CD4-positive, alpha-beta memory T cell (primary cell): Measurements from ENCODE around the gene CIT. TPM values are rescaled to one million over a fixed set of nuclear protein-coding genes. Genes with fewer than 3 reads are reported as not detected.

Experiments
- CTCF ChIA-PET: fragments of 350-600 bp; sonication (Branson Sonifier 250); formaldehyde crosslinking; loops from one replicate; lab custom pipeline; 2021; ENCODE audit warnings: inconsistent platforms; ENCODE audit not compliant: partially characterized antibody; lab: Charles Lee
- POLR2A ChIA-PET: fragments of 350-600 bp; sonication (Branson Sonifier 250); formaldehyde crosslinking; loops from one replicate; lab custom pipeline; 2021; ENCODE audit not compliant: partially characterized antibody; lab: Charles Lee
- DNase-seq, 5 donors: peaks; one replicate each; pipeline versions ENCODE4 v3.0.0 to v3.0.0-alpha.2; 2020 to 2022; ENCODE audit warnings: mixed read lengths in 1 of 5
- H3K27ac ChIP-seq: one replicate; pipeline ENCODE4 v1.7.0; 2013; ENCODE audit warnings: low read depth, low read length
- H3K27me3 ChIP-seq: 2 replicates; pipeline ENCODE4 v1.7.0; 2013; ENCODE audit warnings: mild to moderate bottlenecking, low read length, moderate library complexity; ENCODE audit not compliant: insufficient read depth
- H3K36me3 ChIP-seq: 2 replicates; pipeline ENCODE4 v1.7.0; 2013; ENCODE audit warnings: mild to moderate bottlenecking, low read length, moderate library complexity; ENCODE audit not compliant: insufficient read depth
- H3K4me1 ChIP-seq: 2 replicates; pipeline ENCODE4 v1.7.0; 2013; ENCODE audit warnings: mild to moderate bottlenecking, low read length, moderate library complexity; ENCODE audit not compliant: insufficient read depth
- H3K4me3 ChIP-seq, 2 donors: one replicate each; pipeline ENCODE4 v1.7.0; 2013; ENCODE audit warnings: low read length in 2 of 2, mild to moderate bottlenecking in 1 of 2
- H3K9me3 ChIP-seq, 2 donors: one replicate each; pipeline ENCODE4 v1.7.0; 2013; ENCODE audit warnings: low read length in 2 of 2, control low read depth in 1 of 2; ENCODE audit not compliant: control insufficient read depth in 1 of 2
- H3K27ac Mint-ChIP-seq, 7 donors: one replicate each; pipeline ENCODE4 v1.8.0; 2020 to 2021; ENCODE audit warnings: mixed read lengths in 7 of 7, mild to moderate bottlenecking in 6 of 7, inconsistent platforms in 3 of 7, moderate library complexity in 3 of 7
- H3K27me3 Mint-ChIP-seq, 2 donors: one replicate each; pipeline ENCODE4 v1.8.0; 2020 to 2021; ENCODE audit warnings: mixed read lengths in 2 of 2
- H3K36me3 Mint-ChIP-seq, 2 donors: one replicate each; pipeline ENCODE4 v1.8.0; 2020 to 2021; ENCODE audit warnings: mixed read lengths in 2 of 2, inconsistent platforms in 1 of 2, mild to moderate bottlenecking in 1 of 2
- H3K4me1 Mint-ChIP-seq, 4 donors: one replicate each; pipeline ENCODE4 v1.8.0; 2020 to 2021; ENCODE audit warnings: mixed read lengths in 4 of 4, mild to moderate bottlenecking in 1 of 4
- H3K4me3 Mint-ChIP-seq, 8 donors: one replicate each; pipeline ENCODE4 v1.8.0; 2020 to 2021; ENCODE audit warnings: mixed read lengths in 8 of 8, mild to moderate bottlenecking in 7 of 8, moderate library complexity in 6 of 8, inconsistent platforms in 3 of 8
- H3K9me3 Mint-ChIP-seq, 8 donors: one replicate each; pipeline ENCODE4 v1.8.0; 2020 to 2021; ENCODE audit warnings: mixed read lengths in 8 of 8, mild to moderate bottlenecking in 5 of 8, inconsistent platforms in 3 of 8, moderate library complexity in 1 of 8
- intact Hi-C: fragments of 100-400 bp; cut with micrococcal nuclease; formaldehyde crosslinking; loops from one replicate; pipeline ENCODE4 v1.15.1; 2023
- polyA plus RNA-seq, 2 donors: library from polyadenylated mRNA; unstranded; fragments of 300-500 nt; fragmentation: Illumina TruSeq; gene quantifications; one replicate each; pipeline ENCODE4 v1.2.3, GENCODE V29; 2021
- total RNA-seq, 2 experiments: library from RNA; stranded (reverse); gene quantifications; one replicate each; pipeline ENCODE4 v1.2.3, GENCODE V29; 2021

CIT gene
- total and polyA plus RNA-seq, 4 experiments from 2014 or later: 1.0 to 3.5 (median 1.6) TPM; not detected in 1

- intact Hi-C loops: no loop called here
- no peaks in the 10 kb centered on the region for H3K9me3 ChIP-seq
- no peak for DNase-seq
- H3K27me3 ChIP-seq: no peaks in the 10 kb centered on the region
- CTCF ChIA-PET: no interaction called here
- H3K27me3 Mint-ChIP-seq: no peaks in the 10 kb centered on the region
- H3K4me3 ChIP-seq: no peak overlapping the region
- H3K36me3 Mint-ChIP-seq: peaks cover 0 to 4% of the 10 kb centered on the region in 2 donors
- POLR2A ChIA-PET: no interaction called here
- H3K4me1 ChIP-seq: no peaks in the 10 kb centered on the region
- peaks cover 0 to 10% (median 3%) of the 10 kb centered on the region in 8 donors for H3K9me3 Mint-ChIP-seq
- no peak overlapping the region for H3K4me3 Mint-ChIP-seq
- no peaks in the 10 kb centered on the region for H3K36me3 ChIP-seq
- peak overlapping the region in 1 of 7 donors; percentile 48 for H3K27ac Mint-ChIP-seq
- peaks cover 0 to 5% (median 0%) of the 10 kb centered on the region in 4 donors for H3K4me1 Mint-ChIP-seq
- no peak overlapping the region for H3K27ac ChIP-seq
Observed at GRCh38 chr12:119788786-119789185, 88.3 kb downstream of the CIT start.

DNA sequence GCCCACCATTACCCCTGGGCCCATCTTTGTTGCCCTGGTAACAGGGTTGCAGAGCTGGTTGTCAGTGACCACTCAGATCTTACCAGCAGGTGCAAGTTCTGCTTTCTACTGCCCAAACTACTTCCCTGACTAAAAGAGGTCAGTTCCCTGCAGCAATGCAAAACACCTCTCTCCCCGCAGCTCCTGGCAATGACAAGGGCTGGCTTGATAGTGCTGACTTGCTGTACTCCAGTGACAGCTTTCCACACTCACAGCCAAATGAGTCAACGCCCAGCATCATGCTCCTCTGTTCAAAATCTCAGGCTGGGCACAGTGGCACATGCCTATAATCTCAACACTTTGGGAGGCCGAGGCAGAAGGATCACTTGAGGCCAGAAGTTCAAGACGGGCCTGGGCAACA lies 90.6 kb downstream of the CIT start:
- no peak for DNase-seq
- Mint-ChIP-seq H3K27me3 (no peaks in the 10 kb centered on the region), H3K4me1 (peaks cover 0 to 5% (median under 1%) of the 10 kb centered on the region in 4 donors), H3K4me3 (no peak overlapping the region), H3K27ac (no peak overlapping the region), H3K36me3 (peaks cover 0 to 4% of the 10 kb centered on the region in 2 donors), H3K9me3 (peaks cover 0 to 10% (median 3%) of the 10 kb centered on the region in 8 donors)
- H3K4me1 ChIP-seq: no peaks in the 10 kb centered on the region
- CTCF ChIA-PET: no interaction called here
- no peaks in the 10 kb centered on the region for H3K36me3 ChIP-seq
- no peaks in the 10 kb centered on the region for H3K27me3 ChIP-seq
- no peak overlapping the region for H3K27ac ChIP-seq
- POLR2A ChIA-PET: no interaction called here
- H3K4me3 ChIP-seq: no peak overlapping the region
- intact Hi-C loops: no loop called here
- no peaks in the 10 kb centered on the region for H3K9me3 ChIP-seq

DNA sequence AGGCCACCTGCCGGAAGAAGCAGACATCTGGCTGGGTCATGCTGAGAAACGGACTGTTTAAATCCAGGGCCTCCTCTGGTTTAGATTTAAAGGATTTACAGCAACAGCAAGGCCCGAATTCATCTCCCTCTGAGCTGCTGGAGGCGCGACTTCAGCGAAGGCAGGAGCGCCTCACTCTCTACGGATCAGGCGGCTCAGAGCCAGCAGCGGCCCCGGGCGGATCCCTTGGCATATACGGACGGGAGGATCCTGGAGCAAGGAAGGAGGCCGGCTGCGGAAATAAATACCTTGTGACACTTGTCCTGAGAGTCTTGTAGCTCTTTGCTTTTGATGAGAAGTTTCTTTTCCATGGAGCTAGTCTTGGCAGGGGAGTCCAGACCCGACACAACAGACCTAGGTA lies 92.4 kb downstream of the CIT start:
- Mint-ChIP-seq H3K27me3 (no peaks in the 10 kb centered on the region), H3K4me1 (peaks cover 0 to 5% (median 2%) of the 10 kb centered on the region in 4 donors), H3K36me3 (peaks cover 0 to 4% of the 10 kb centered on the region in 2 donors), H3K9me3 (peaks cover 0 to 10% (median 3%) of the 10 kb centered on the region in 8 donors), H3K4me3 (no peak overlapping the region), H3K27ac (no peak overlapping the region)
- no peak for DNase-seq
- POLR2A ChIA-PET: no interaction called here
- intact Hi-C loops: no loop called here
- Histone ChIP-seq H3K27ac (no peak overlapping the region), H3K27me3 (no peaks in the 10 kb centered on the region), H3K4me3 (no peak overlapping the region), H3K36me3 (no peaks in the 10 kb centered on the region), H3K4me1 (no peaks in the 10 kb centered on the region), H3K9me3 (no peaks in the 10 kb centered on the region)
- CTCF ChIA-PET: interaction anchor here (0.5 kb wide), 1 partner anchor 164 kb away, joined by 3 read pairs; no protein-coding TSS in a partner anchor

DNA sequence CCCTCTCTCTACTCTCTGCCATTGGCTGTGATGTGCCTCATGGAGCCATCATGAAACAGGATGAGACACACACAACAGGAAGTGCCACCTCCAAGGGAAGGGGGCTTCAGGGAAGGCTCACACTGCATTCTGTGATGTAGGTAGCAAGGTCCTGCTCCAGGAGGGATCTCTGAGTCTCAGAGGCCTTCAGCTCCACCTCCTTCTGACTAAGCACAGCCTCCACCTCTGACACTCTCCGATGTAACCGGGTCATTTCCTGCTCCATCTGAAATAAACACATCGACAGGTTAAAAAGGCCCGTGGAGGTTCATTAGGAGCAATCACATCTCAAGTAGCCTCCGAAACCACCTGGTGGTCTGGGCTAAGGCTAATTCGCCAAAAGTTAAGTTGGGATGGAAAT lies 93.3 kb downstream of the CIT start:
- Mint-ChIP-seq H3K4me1 (peaks cover 0 to 5% (median 2%) of the 10 kb centered on the region in 4 donors), H3K27ac (peak overlapping the region in 3 of 7 donors; percentile 10 to 31 (median 11)), H3K9me3 (peaks cover 0 to 10% (median 3%) of the 10 kb centered on the region in 8 donors), H3K36me3 (peaks cover 0 to 4% of the 10 kb centered on the region in 2 donors), H3K27me3 (no peaks in the 10 kb centered on the region), H3K4me3 (no peak overlapping the region)
- H3K27me3 ChIP-seq: no peaks in the 10 kb centered on the region
- H3K36me3 ChIP-seq: no peaks in the 10 kb centered on the region
- no peaks in the 10 kb centered on the region for H3K9me3 ChIP-seq
- ChIA-PET POLR2A (no interaction called here), CTCF (no interaction called here)
- no peak overlapping the region for H3K27ac ChIP-seq
- peak in 1 of 5 donors; percentile 3 for DNase-seq
- H3K4me1 ChIP-seq: no peaks in the 10 kb centered on the region
- no peak overlapping the region for H3K4me3 ChIP-seq
- intact Hi-C loops: no loop called here

DNA sequence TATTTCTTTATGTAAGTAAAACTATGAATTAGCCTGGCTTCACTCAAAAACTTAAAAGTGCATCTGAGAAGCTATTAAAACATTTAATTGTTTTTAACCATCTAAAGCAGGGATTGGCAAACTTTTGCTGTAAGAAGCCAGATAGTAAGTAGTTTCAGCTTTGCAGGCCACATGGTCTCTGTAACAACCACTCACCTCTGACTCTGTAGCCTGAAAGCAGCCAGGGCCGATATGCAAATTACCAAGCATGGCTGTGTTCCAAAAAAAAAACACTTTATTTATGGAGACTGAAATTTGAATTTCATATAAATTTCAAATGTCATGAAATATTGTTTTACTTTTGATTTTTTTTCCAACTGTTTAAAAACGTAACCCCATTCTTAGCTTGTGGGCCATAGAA lies 95.3 kb downstream of the CIT start:
- no peaks in the 10 kb centered on the region for H3K36me3 ChIP-seq
- CTCF ChIA-PET: interaction anchor here (0.5 to 1.8 kb wide), 2 partner anchors 20 to 275 kb away, joined by 3 read pairs; no protein-coding TSS in a partner anchor

DNA sequence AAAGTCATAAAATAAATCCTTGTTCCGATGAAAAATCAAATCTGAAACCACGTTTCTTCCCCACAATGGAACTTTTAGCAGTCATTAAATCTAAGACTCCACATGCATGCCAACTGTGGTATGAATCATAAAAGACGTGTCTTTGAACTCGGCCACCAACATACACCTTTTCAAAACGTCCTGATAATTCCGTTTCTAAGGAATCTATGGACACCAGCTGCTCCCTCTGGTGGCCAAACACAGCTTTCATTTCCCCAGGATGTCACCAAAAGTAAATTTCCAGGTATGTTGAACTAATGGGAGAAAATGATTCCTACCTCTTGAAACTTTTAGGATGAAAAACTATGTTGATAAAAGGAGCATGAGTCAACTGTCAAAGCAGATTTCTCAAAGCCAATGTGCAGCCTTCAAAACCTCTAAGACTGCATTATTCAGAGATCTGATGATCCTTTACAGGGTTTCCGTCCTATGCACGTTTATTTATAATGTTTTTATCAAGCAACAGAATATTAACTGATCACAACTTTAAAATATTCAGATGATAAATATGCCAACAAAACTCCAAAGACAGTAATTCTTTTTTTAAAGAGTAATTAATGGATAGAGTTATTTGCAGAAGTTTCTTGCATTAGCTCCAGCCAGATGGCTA lies 96.2 kb downstream of the CIT start:
- Mint-ChIP-seq H3K27me3 (no peaks in the 10 kb centered on the region), H3K9me3 (peaks cover 0 to 10% (median 2%) of the 10 kb centered on the region in 8 donors), H3K36me3 (peaks cover 0 to 4% of the 10 kb centered on the region in 2 donors), H3K4me3 (peak overlapping the region in 6 of 8 donors; percentile 6 to 55 (median 42)), H3K4me1 (peaks cover 0 to 5% (median 2%) of the 10 kb centered on the region in 4 donors), H3K27ac (peak overlapping the region in 3 of 7 donors; percentile 12 to 60 (median 25))
- ChIA-PET CTCF (interaction anchor here (1.0 to 1.8 kb wide), 3 partner anchors 9 to 67 kb away, joined by 3 read pairs; no protein-coding TSS in a partner anchor), POLR2A (no interaction called here)
- DNase-seq: no peak
- H3K27ac ChIP-seq: no peak overlapping the region
- H3K4me1 ChIP-seq: no peaks in the 10 kb centered on the region
- intact Hi-C loops: no loop called here
- no peaks in the 10 kb centered on the region for H3K36me3 ChIP-seq
- no peaks in the 10 kb centered on the region for H3K27me3 ChIP-seq
- no peak overlapping the region for H3K4me3 ChIP-seq
- no peaks in the 10 kb centered on the region for H3K9me3 ChIP-seq

More for the DNA sequence above, 95.3 kb downstream of the CIT start:
- H3K4me1 Mint-ChIP-seq: peaks cover 0 to 5% (median 2%) of the 10 kb centered on the region in 4 donors
- peaks cover 0 to 4% of the 10 kb centered on the region in 2 donors for H3K36me3 Mint-ChIP-seq
- H3K27ac Mint-ChIP-seq: no peak overlapping the region
- H3K27me3 Mint-ChIP-seq: no peaks in the 10 kb centered on the region
- POLR2A ChIA-PET: no interaction called here
- Histone ChIP-seq H3K27me3 (no peaks in the 10 kb centered on the region), H3K4me1 (no peaks in the 10 kb centered on the region), H3K9me3 (no peaks in the 10 kb centered on the region), H3K4me3 (no peak overlapping the region), H3K27ac (no peak overlapping the region)
- no peak for DNase-seq
- no peak overlapping the region for H3K4me3 Mint-ChIP-seq
- H3K9me3 Mint-ChIP-seq: peaks cover 0 to 10% (median 3%) of the 10 kb centered on the region in 8 donors
- intact Hi-C loops: no loop called here

DNA sequence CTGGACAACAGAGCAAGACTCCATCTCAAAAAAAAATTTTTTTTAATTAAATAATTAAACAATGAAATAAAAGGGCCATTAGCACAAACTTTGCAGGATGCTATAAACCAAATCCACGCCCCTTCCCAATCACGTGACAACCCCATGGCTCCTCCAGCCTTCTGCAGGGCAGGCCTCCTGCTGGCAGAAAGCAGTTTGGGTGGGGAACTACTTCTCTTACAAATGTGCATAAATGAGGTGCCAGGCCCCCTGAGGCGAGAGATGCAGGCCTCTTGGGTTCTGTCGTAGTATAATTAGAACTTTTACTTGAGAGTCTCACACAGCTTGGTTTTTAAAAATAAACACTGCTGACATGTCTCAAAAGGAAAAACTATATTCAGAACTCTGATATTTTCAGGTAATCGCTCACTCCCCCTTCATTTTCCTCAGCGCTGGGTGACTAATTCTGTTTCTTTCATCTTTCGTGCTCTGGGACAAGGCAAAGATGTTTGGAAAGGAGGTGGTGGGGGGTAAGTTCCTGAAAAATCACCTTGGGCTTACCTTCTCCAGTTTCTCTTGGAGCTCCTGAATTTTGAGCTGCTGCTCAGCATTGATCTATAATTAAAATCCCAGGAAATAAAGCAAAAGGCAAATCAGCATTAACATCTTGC lies 101.7 kb downstream of the CIT start:
- Mint-ChIP-seq H3K27ac (no peak overlapping the region), H3K27me3 (no peaks in the 10 kb centered on the region), H3K4me1 (no peaks in the 10 kb centered on the region), H3K9me3 (peaks cover 0 to 1% (median 0%) of the 10 kb centered on the region in 8 donors), H3K36me3 (no peaks in the 10 kb centered on the region), H3K4me3 (no peak overlapping the region)
- H3K27ac ChIP-seq: no peak overlapping the region
- no peaks in the 10 kb centered on the region for H3K9me3 ChIP-seq
- DNase-seq: no peak
- H3K4me3 ChIP-seq: no peak overlapping the region
- no peaks in the 10 kb centered on the region for H3K27me3 ChIP-seq
- intact Hi-C loops: no loop called here
- ChIA-PET CTCF (no interaction called here), POLR2A (no interaction called here)
- H3K4me1 ChIP-seq: no peaks in the 10 kb centered on the region
- no peaks in the 10 kb centered on the region for H3K36me3 ChIP-seq
